ENCODE data around the gene CCNF. TPM values are rescaled to one million over a fixed set of nuclear protein-coding genes. Genes with fewer than 3 reads are reported as not detected.

CCNF gene
- total RNA-seq, 4 donors from 2014 or later, result 1.3 to 2.9 (median 2.5) TPM

- ATAC-seq (ENCODE audit: low FRiP score) (no peak), DNase-seq (ENCODE audit: low spot score) (no peak)
- TF ChIP-seq CTCF (IDR thresholded peaks at IDR 0.05), result no peak
Observed at GRCh38 chr16:2422123-2422867, 7.0 kb upstream of the CCNF start.

GRCh38 chr16:2424061-2425007 lies 4.9 kb upstream of the CCNF start:
- DNase-seq (ENCODE audit: low spot score) (no peak), ATAC-seq (ENCODE audit: low FRiP score) (no peak)
- TF ChIP-seq CTCF (IDR thresholded peaks at IDR 0.05), result no peak

GRCh38 chr16:2425008-2425518 lies 4.2 kb upstream of the CCNF start:
- ATAC-seq (ENCODE audit: low FRiP score), result no peak
- DNase-seq (ENCODE audit: low spot score), result no peak
- no peak for TF ChIP-seq CTCF (IDR thresholded peaks at IDR 0.05)

- ATAC-seq (ENCODE audit: low FRiP score) (no peak), DNase-seq (ENCODE audit: low spot score) (no peak)
- TF ChIP-seq CTCF (IDR thresholded peaks at IDR 0.05), result no peak
Observed at GRCh38 chr16:2425825-2426430, 3.3 kb upstream of the CCNF start.

GRCh38 chr16:2426941-2427361 lies 2.3 kb upstream of the CCNF start:
- no peak for ATAC-seq (ENCODE audit: low FRiP score)
- DNase-seq (ENCODE audit: low spot score), result no peak
- TF ChIP-seq CTCF (IDR thresholded peaks at IDR 0.05), result no peak

GRCh38 chr16:2427526-2427925 lies 1.7 kb upstream of the CCNF start:
- ATAC-seq (ENCODE audit: low FRiP score), result no peak
- TF ChIP-seq CTCF (IDR thresholded peaks at IDR 0.05), result no peak
- no peak for DNase-seq (ENCODE audit: low spot score)
